ENCODE data around the gene GFRA4.

DNA sequence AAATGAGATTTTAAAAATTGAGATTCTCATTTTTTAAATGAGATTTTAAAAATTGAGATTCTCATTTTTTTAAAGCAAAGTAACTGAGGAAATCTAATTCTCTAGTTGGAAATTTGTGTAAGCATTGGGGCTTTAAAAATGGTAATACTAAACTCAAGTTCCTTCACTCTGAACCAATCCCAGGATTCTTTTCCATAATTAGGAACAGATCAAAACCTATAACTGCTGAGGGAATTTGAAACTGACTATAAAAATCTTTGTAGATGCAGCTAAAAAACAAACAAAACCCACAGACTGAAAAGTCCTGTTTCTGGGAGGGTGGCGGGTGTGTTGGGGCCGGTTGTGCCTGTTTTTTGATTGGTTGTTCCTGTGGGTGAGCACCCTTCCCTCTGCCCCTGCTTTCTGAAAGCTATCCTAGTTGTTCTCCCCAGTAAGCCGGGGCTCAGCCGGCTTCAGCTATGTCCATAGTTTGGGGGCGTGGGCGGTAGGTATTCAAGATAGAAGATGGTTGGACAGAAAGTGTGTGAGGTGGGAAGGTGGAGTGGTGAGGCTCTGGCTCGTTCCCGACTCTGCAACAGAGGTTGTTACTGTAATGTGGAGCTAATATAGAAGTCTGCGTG lies 49.3 kb downstream of the GFRA4 start:
- no peak for TF ChIP-seq POLR2A (IDR thresholded peaks at IDR 0.05)
- TF ChIP-seq, protein P1, sequence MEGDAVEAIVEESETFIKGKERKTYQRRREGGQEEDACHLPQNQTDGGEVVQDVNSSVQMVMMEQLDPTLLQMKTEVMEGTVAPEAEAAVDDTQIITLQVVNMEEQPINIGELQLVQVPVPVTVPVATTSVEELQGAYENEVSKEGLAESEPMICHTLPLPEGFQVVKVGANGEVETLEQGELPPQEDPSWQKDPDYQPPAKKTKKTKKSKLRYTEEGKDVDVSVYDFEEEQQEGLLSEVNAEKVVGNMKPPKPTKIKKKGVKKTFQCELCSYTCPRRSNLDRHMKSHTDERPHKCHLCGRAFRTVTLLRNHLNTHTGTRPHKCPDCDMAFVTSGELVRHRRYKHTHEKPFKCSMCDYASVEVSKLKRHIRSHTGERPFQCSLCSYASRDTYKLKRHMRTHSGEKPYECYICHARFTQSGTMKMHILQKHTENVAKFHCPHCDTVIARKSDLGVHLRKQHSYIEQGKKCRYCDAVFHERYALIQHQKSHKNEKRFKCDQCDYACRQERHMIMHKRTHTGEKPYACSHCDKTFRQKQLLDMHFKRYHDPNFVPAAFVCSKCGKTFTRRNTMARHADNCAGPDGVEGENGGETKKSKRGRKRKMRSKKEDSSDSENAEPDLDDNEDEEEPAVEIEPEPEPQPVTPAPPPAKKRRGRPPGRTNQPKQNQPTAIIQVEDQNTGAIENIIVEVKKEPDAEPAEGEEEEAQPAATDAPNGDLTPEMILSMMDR (IDR thresholded peaks at IDR 0.05) = no peak

All from right lobe of liver (tissue), 4 donors.